ENCODE data around the gene EIF1AX.

The EIF1AX gene

GRCh38 chrX:20124964-20125363 lies 16.7 kb downstream of the EIF1AX start:
- H3K4me3 ChIP-seq (ENCODE audit: low read depth, low read length) = no peak overlapping the region
- no peak for TF ChIP-seq CTCF (IDR thresholded peaks at IDR 0.05; ENCODE audit: low read depth, low read length)

- TF ChIP-seq CTCF (IDR thresholded peaks at IDR 0.05; ENCODE audit: low read depth, low read length) = no peak
- H3K4me3 ChIP-seq (ENCODE audit: low read depth, low read length) = no peak overlapping the region
Measured at GRCh38 chrX:20118065-20118824, 23.4 kb downstream of the EIF1AX start.

GRCh38 chrX:20116577-20117240 lies 24.9 kb downstream of the EIF1AX start, which contains the start of gene MAP7D2:
MAP7D2 (minus strand) TSS chrX:20116907; CDS start chrX:20116879, 28 bp downstream.
- TF ChIP-seq CTCF (IDR thresholded peaks at IDR 0.05; ENCODE audit: low read depth, low read length) = no peak
- peak within 1 kb of the TSS; percentile 8 for H3K4me3 ChIP-seq (ENCODE audit: low read depth, low read length)

- H3K4me3 ChIP-seq (ENCODE audit: low read depth, low read length) = peak overlapping the region; percentile 8
Measured at GRCh38 chrX:20116087-20116576, 25.5 kb downstream of the EIF1AX start.

GRCh38 chrX:20112022-20112774 lies 29.4 kb downstream of the EIF1AX start:
- no peak overlapping the region for H3K4me3 ChIP-seq (ENCODE audit: low read depth, low read length)
- TF ChIP-seq CTCF (IDR thresholded peaks at IDR 0.05; ENCODE audit: low read depth, low read length) = no peak

More at GRCh38 chrX:20116087-20116576, 25.5 kb downstream of the EIF1AX start:
- TF ChIP-seq CTCF (IDR thresholded peaks at IDR 0.05; ENCODE audit: low read depth, low read length) = no peak

GRCh38 chrX:20111271-20111670 lies 30.4 kb downstream of the EIF1AX start:
- H3K4me3 ChIP-seq (ENCODE audit: low read depth, low read length) = no peak overlapping the region
- TF ChIP-seq CTCF (IDR thresholded peaks at IDR 0.05; ENCODE audit: low read depth, low read length) = no peak

All from WI38 (cell line).